HepG2 (cell line): Measurements from ENCODE around the gene SNED1. TPM values are rescaled to one million over a fixed set of nuclear protein-coding genes. Genes with fewer than 3 reads are reported as not detected.

Source experiments
- ATF2 ChIP-seq: sonication (generic); formaldehyde crosslinking; IDR thresholded peaks from 2 replicates; pipeline ENCODE4 v1.4.0; 2020; ENCODE audit warnings: missing genetic modification reagents
- KLF12 ChIP-seq: sonication (generic); formaldehyde crosslinking; IDR thresholded peaks from 2 replicates; pipeline ENCODE4 v1.4.0; 2020; ENCODE audit warnings: missing genetic modification reagents, borderline replicate concordance
- KLF13 ChIP-seq: sonication (generic); formaldehyde crosslinking; IDR thresholded peaks from 2 replicates; pipeline ENCODE4 v1.4.0; 2020; ENCODE audit warnings: mild to moderate bottlenecking, missing genetic modification reagents
- PHF5A ChIP-seq: IDR thresholded peaks from one replicate; pipeline ENCODE4 v1.6.1; 2018; ENCODE audit warnings: low read depth, missing genetic modification reagents; ENCODE audit not compliant: unreplicated experiment
- SP2 ChIP-seq: sonication (generic); formaldehyde crosslinking; IDR thresholded peaks from 2 replicates; pipeline ENCODE4 v1.5.1; 2020; ENCODE audit warnings: mild to moderate bottlenecking, missing genetic modification reagents
- TARDBP ChIP-seq: sonication (generic); formaldehyde crosslinking; IDR thresholded peaks from 2 replicates; pipeline ENCODE4 v1.8.0; 2022; ENCODE audit warnings: mild to moderate bottlenecking, missing genetic modification reagents
- ZIK1 ChIP-seq: sonication (generic); formaldehyde crosslinking; IDR thresholded peaks from 2 replicates; pipeline ENCODE4 v1.5.0; 2020; ENCODE audit warnings: mild to moderate bottlenecking, low read depth, missing genetic modification reagents, borderline replicate concordance
- ZNF264 ChIP-seq: sonication (generic); formaldehyde crosslinking; IDR thresholded peaks from 2 replicates; pipeline ENCODE4 v1.4.0; 2020; ENCODE audit warnings: missing genetic modification reagents
- ZNF335 ChIP-seq: sonication (generic); formaldehyde crosslinking; IDR thresholded peaks from 2 replicates; pipeline ENCODE4 v1.4.0; 2020; ENCODE audit warnings: missing genetic modification reagents
- ZNF430 ChIP-seq: sonication (generic); formaldehyde crosslinking; IDR thresholded peaks from 2 replicates; pipeline ENCODE4 v1.9.0; 2021; ENCODE audit warnings: mild to moderate bottlenecking, missing genetic modification reagents
- polyA plus RNA-seq, 8 experiments: library from polyadenylated mRNA; depleted of rRNA in 3 of 8; stranded (reverse) in 7 of 8; unstranded in 1 of 8; fragments of >200 nt; fragmentation: Illumina TruSeq in 4 of 8; extraction: Trizol in 4 of 8; gene quantifications; 2 replicates each; pipeline versions ENCODE4 v1.2.1 to v1.2.3, GENCODE V29; 2011 to 2016; ENCODE audit warnings: low read depth in 4 of 8, missing spikeins in 1 of 8, mixed read lengths in 1 of 8; ENCODE audit not compliant: insufficient read depth in 1 of 8
- total RNA-seq, 5 experiments: library from RNA; depleted of rRNA; stranded (reverse); fragments of >200 nt; fragmentation: Illumina TruSeq; extraction: Trizol; gene quantifications; 2 replicates each; pipeline ENCODE4 v1.2.3, GENCODE V29; 2016; ENCODE audit warnings: low read depth in 1 of 5
- TF ChIP-seq, protein P1 (sequence below), 2 experiments: sonication (generic) in 1 of 2; formaldehyde crosslinking in 1 of 2; IDR thresholded peaks; 2 replicates each; pipeline versions ENCODE4 v1.6.1 to v1.9.0; 2014 to 2022; ENCODE audit warnings: antibody characterized with exemption in 1 of 2, borderline replicate concordance in 1 of 2, inconsistent platforms in 1 of 2, low read depth in 1 of 2, missing genetic modification reagents in 1 of 2
- TF ChIP-seq, protein P2 (sequence below): IDR thresholded peaks from 2 replicates; pipeline ENCODE4 v1.4.0; 2020; ENCODE audit warnings: mild to moderate bottlenecking, missing genetic modification reagents
- TF ChIP-seq, protein P3 (sequence below): IDR thresholded peaks from 2 replicates; pipeline ENCODE4 v1.6.1; 2016
- TF ChIP-seq, protein P4 (sequence below): sonication (generic); formaldehyde crosslinking; IDR thresholded peaks from 2 replicates; pipeline ENCODE4 v1.9.0; 2021; ENCODE audit warnings: missing genetic modification reagents, borderline replicate concordance

SNED1 gene
- total and polyA plus RNA-seq, 2 of the 13 experiments (the other 11 are each of a cell fraction or from before 2014, with no cell fraction given) = 0.15 to 0.65 TPM

DNA sequence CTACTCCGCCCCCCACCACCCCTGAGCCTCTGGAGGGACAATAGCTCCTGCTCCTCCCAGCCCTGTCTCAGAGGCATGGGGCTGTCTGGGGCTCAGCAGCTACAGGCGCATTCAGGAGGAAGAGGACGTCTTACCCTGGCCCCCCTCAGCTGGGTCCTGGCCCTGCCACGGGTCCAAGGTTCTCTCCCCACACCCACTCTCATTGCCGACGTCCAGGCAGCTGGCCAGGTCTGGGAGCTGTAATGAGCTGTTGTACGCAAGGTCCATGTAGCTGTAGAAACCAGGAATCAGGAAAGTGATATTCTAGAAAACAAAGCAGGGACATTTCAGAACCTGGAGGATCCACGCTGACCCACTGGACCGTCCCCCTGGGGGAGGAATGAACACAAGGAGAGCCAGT lies 137.3 kb downstream of the SNED1 start (continued):
- TF ChIP-seq, protein P1, sequence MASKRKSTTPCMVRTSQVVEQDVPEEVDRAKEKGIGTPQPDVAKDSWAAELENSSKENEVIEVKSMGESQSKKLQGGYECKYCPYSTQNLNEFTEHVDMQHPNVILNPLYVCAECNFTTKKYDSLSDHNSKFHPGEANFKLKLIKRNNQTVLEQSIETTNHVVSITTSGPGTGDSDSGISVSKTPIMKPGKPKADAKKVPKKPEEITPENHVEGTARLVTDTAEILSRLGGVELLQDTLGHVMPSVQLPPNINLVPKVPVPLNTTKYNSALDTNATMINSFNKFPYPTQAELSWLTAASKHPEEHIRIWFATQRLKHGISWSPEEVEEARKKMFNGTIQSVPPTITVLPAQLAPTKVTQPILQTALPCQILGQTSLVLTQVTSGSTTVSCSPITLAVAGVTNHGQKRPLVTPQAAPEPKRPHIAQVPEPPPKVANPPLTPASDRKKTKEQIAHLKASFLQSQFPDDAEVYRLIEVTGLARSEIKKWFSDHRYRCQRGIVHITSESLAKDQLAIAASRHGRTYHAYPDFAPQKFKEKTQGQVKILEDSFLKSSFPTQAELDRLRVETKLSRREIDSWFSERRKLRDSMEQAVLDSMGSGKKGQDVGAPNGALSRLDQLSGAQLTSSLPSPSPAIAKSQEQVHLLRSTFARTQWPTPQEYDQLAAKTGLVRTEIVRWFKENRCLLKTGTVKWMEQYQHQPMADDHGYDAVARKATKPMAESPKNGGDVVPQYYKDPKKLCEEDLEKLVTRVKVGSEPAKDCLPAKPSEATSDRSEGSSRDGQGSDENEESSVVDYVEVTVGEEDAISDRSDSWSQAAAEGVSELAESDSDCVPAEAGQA (IDR thresholded peaks at IDR 0.05; ENCODE audit: low read depth) = no peak
- TF ChIP-seq, protein P1 (CRISPR knock-in tag; IDR thresholded peaks at IDR 0.05; ENCODE audit: borderline replicate concordance) = no peak
- TF ChIP-seq KLF12 (CRISPR knock-in tag) (no peak), ZNF335 (no peak), SP2 (CRISPR knock-in tag) (no peak), KLF13 (CRISPR knock-in tag) (no peak), PHF5A (CRISPR knock-in tag) (no peak), ZIK1 (CRISPR knock-in tag) (no peak), ZNF430 (CRISPR knock-in tag) (no peak), TARDBP (CRISPR knock-in tag) (no peak), ATF2 (no peak), ZNF264 (CRISPR knock-in tag) (no peak)
- TF ChIP-seq, protein P2, sequence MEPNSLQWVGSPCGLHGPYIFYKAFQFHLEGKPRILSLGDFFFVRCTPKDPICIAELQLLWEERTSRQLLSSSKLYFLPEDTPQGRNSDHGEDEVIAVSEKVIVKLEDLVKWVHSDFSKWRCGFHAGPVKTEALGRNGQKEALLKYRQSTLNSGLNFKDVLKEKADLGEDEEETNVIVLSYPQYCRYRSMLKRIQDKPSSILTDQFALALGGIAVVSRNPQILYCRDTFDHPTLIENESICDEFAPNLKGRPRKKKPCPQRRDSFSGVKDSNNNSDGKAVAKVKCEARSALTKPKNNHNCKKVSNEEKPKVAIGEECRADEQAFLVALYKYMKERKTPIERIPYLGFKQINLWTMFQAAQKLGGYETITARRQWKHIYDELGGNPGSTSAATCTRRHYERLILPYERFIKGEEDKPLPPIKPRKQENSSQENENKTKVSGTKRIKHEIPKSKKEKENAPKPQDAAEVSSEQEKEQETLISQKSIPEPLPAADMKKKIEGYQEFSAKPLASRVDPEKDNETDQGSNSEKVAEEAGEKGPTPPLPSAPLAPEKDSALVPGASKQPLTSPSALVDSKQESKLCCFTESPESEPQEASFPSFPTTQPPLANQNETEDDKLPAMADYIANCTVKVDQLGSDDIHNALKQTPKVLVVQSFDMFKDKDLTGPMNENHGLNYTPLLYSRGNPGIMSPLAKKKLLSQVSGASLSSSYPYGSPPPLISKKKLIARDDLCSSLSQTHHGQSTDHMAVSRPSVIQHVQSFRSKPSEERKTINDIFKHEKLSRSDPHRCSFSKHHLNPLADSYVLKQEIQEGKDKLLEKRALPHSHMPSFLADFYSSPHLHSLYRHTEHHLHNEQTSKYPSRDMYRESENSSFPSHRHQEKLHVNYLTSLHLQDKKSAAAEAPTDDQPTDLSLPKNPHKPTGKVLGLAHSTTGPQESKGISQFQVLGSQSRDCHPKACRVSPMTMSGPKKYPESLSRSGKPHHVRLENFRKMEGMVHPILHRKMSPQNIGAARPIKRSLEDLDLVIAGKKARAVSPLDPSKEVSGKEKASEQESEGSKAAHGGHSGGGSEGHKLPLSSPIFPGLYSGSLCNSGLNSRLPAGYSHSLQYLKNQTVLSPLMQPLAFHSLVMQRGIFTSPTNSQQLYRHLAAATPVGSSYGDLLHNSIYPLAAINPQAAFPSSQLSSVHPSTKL = peak; percentile 46
- TF ChIP-seq, protein P3, sequence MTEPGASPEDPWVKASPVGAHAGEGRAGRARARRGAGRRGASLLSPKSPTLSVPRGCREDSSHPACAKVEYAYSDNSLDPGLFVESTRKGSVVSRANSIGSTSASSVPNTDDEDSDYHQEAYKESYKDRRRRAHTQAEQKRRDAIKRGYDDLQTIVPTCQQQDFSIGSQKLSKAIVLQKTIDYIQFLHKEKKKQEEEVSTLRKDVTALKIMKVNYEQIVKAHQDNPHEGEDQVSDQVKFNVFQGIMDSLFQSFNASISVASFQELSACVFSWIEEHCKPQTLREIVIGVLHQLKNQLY (CRISPR knock-in tag) = no peak
- TF ChIP-seq, protein P4, sequence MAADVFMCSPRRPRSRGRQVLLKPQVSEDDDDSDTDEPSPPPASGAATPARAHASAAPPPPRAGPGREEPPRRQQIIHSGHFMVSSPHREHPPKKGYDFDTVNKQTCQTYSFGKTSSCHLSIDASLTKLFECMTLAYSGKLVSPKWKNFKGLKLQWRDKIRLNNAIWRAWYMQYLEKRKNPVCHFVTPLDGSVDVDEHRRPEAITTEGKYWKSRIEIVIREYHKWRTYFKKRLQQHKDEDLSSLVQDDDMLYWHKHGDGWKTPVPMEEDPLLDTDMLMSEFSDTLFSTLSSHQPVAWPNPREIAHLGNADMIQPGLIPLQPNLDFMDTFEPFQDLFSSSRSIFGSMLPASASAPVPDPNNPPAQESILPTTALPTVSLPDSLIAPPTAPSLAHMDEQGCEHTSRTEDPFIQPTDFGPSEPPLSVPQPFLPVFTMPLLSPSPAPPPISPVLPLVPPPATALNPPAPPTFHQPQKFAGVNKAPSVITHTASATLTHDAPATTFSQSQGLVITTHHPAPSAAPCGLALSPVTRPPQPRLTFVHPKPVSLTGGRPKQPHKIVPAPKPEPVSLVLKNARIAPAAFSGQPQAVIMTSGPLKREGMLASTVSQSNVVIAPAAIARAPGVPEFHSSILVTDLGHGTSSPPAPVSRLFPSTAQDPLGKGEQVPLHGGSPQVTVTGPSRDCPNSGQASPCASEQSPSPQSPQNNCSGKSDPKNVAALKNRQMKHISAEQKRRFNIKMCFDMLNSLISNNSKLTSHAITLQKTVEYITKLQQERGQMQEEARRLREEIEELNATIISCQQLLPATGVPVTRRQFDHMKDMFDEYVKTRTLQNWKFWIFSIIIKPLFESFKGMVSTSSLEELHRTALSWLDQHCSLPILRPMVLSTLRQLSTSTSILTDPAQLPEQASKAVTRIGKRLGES (CRISPR knock-in tag) = no peak
